AG04450 (cell line): ENCODE results near the gene RND2. TPM values are rescaled to one million over a fixed set of nuclear protein-coding genes. Genes with fewer than 3 reads are reported as not detected.

ENCODE experiments used
- CTCF ChIA-PET: fragments of 300-600, 350-600 bp; formaldehyde crosslinking; extraction: SDS; loops from one replicate; lab custom pipeline; 2022; ENCODE audit warnings: antibody characterized with exemption, inconsistent platforms; lab: Charles Lee
- POLR2A ChIA-PET: fragments of 350-600 bp; formaldehyde crosslinking; extraction: SDS; loops from one replicate; lab custom pipeline; 2021; ENCODE audit warnings: antibody characterized with exemption, inconsistent platforms; lab: Yijun Ruan, JAX
- DNase-seq: peaks from one replicate; pipeline ENCODE4 v3.0.0-alpha.2; 2011; ENCODE audit warnings: low read depth, low spot score
- H3K27ac ChIP-seq: one replicate; pipeline ENCODE4 v1.5.1; 2012; ENCODE audit warnings: low read depth, low read length, control low read depth
- H3K27me3 ChIP-seq: one replicate; pipeline ENCODE4 v1.6.0; 2012; ENCODE audit warnings: low read length; ENCODE audit not compliant: control insufficient read depth, insufficient read depth
- H3K4me3 ChIP-seq: 2 replicates; pipeline ENCODE4 v1.5.1; 2011; ENCODE audit warnings: mild to moderate bottlenecking, low read depth, low read length, control low read depth
- H3K9me3 ChIP-seq: 2 replicates; pipeline ENCODE4 v1.5.1; 2012; ENCODE audit warnings: low read length; ENCODE audit not compliant: control insufficient read depth, insufficient read depth
- polyA plus RNA-seq: library from polyadenylated mRNA; depleted of rRNA; stranded (reverse); fragments of >200 nt; gene quantifications from 2 replicates; pipeline ENCODE4 v1.2.3, GENCODE V29; 2011
- TF ChIP-seq, protein P1 (sequence below): IDR thresholded peaks from 2 replicates; pipeline ENCODE4 v1.5.1; 2011; ENCODE audit warnings: low read depth, low read length, control low read depth, inconsistent platforms

RND2 gene
- polyA plus RNA-seq, 1 experiment, result 1.7 TPM

GRCh38 chr17:43006639-43007551 is 18.1 kb upstream of the RND2 start, which contains the start of gene IFI35:
Gene IFI35, plus strand, starts transcription at chr17:43006784. Its CDS starts 164 bp downstream, at chr17:43006948.
- Histone ChIP-seq H3K27me3 (no peaks in the 10 kb centered on the region), H3K9me3 (no peaks in the 10 kb centered on the region), H3K27ac (peak within 1 kb of the TSS; percentile 94), H3K4me3 (peak within 1 kb of the TSS; percentile 89)
- ChIA-PET POLR2A (interaction anchor here (0.6 to 2.0 kb wide), 6 partner anchors 9 to 595 kb away, joined by 3 to 22 read pairs (median 6); partner anchors contain the start of genes RPL27 and VAT1), CTCF (interaction anchor here (0.5 to 2.0 kb wide), 3 partner anchors 9 to 264 kb away, joined by 4 to 12 read pairs (median 5); partner anchors contain the start of gene RPL27)
- peak; percentile 52 for DNase-seq
- TF ChIP-seq, protein P1, sequence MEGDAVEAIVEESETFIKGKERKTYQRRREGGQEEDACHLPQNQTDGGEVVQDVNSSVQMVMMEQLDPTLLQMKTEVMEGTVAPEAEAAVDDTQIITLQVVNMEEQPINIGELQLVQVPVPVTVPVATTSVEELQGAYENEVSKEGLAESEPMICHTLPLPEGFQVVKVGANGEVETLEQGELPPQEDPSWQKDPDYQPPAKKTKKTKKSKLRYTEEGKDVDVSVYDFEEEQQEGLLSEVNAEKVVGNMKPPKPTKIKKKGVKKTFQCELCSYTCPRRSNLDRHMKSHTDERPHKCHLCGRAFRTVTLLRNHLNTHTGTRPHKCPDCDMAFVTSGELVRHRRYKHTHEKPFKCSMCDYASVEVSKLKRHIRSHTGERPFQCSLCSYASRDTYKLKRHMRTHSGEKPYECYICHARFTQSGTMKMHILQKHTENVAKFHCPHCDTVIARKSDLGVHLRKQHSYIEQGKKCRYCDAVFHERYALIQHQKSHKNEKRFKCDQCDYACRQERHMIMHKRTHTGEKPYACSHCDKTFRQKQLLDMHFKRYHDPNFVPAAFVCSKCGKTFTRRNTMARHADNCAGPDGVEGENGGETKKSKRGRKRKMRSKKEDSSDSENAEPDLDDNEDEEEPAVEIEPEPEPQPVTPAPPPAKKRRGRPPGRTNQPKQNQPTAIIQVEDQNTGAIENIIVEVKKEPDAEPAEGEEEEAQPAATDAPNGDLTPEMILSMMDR, result peak; percentile 31

- POLR2A ChIA-PET, result no interaction called here
Measured at GRCh38 chr17:43010667-43011308, 14.2 kb upstream of the RND2 start.

GRCh38 chr17:43011728-43012472 is 13.1 kb upstream of the RND2 start:
- no peak for DNase-seq
- ChIA-PET POLR2A (interaction anchor here (2.6 kb wide), 1 partner anchor 14 kb away, joined by 10 read pairs; the partner anchor contains the start of gene RPL27), CTCF (interaction anchor here (1.5 kb wide), 1 partner anchor 13 kb away, joined by 6 read pairs; no protein-coding TSS in a partner anchor)
- H3K27me3 ChIP-seq, result no peaks in the 10 kb centered on the region
- H3K9me3 ChIP-seq, result no peaks in the 10 kb centered on the region
- H3K4me3 ChIP-seq, result no peak overlapping the region
- TF ChIP-seq, protein P1, result no peak
- H3K27ac ChIP-seq, result no peak overlapping the region

More at GRCh38 chr17:43010667-43011308, 14.2 kb upstream of the RND2 start:
- TF ChIP-seq, protein P1, result no peak
- no peaks in the 10 kb centered on the region for H3K9me3 ChIP-seq
- CTCF ChIA-PET, result interaction anchor here (1.0 kb wide), 1 partner anchor 13 kb away, joined by 3 read pairs; no protein-coding TSS in a partner anchor
- no peak overlapping the region for H3K4me3 ChIP-seq
- no peaks in the 10 kb centered on the region for H3K27me3 ChIP-seq
- no peak for DNase-seq
- no peak overlapping the region for H3K27ac ChIP-seq

DNA sequence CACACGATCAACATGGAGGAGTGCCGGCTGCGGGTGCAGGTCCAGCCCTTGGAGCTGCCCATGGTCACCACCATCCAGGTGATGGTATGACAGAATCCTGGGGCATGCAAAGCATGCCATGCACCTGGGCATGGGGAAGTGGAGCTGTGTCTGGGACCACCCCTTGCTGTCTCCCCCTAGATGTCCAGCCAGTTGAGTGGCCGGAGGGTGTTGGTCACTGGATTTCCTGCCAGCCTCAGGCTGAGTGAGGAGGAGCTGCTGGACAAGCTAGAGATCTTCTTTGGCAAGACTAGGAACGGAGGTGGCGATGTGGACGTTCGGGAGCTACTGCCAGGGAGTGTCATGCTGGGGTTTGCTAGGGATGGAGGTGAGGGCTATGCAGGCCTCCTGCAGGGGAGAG is 11.7 kb upstream of the RND2 start:
- no peak overlapping the region for H3K4me3 ChIP-seq
- POLR2A ChIA-PET, result interaction anchor here (0.6 to 2.6 kb wide), 2 partner anchors 15 to 53 kb away, joined by 5 to 10 read pairs; partner anchors contain the start of gene RPL27
- no peaks in the 10 kb centered on the region for H3K27me3 ChIP-seq
- DNase-seq, result no peak
- no peak overlapping the region for H3K27ac ChIP-seq
- CTCF ChIA-PET, result interaction anchor here (1.5 kb wide), 1 partner anchor 11 kb away, joined by 6 read pairs; no protein-coding TSS in a partner anchor
- TF ChIP-seq, protein P1, result no peak
- no peaks in the 10 kb centered on the region for H3K9me3 ChIP-seq
